Endothelial cell of umbilical vein (primary cell): Measurements from ENCODE around the gene ZBTB7C. TPM values are rescaled to one million over a fixed set of nuclear protein-coding genes. Genes with fewer than 3 reads are reported as not detected.

ENCODE experiments used
- BruUV-seq: library from RNA; stranded (reverse); fragments of 400-500 nt; replicated peaks from 2 replicates; lab custom pipeline; 2021; lab: Mats Ljungman, UMichigan
- CTCF ChIA-PET: fragments of 300-600, 350-600 bp; sonication (Branson Sonifier 250); formaldehyde crosslinking; loops from one replicate; lab custom pipeline; 2021; ENCODE audit warnings: antibody characterized with exemption, inconsistent platforms; lab: Charles Lee
- POLR2A ChIA-PET: fragments of 300-600, 350-600 bp; sonication (Branson Sonifier 250); formaldehyde crosslinking; loops from one replicate; lab custom pipeline; 2021; ENCODE audit warnings: antibody characterized with exemption, inconsistent platforms; lab: Charles Lee
- DNase-seq: peaks from one replicate; pipeline ENCODE4 v3.0.0-alpha.2; 2011; ENCODE audit warnings: low read depth, low spot score
- FAIRE-seq: peaks from 2 replicates; lab custom pipeline; 2011; peaks lifted over from hg19 to GRCh38; lab: Jason Lieb, UNC
- H2AFZ ChIP-seq: 2 replicates; pipeline ENCODE4 v1.6.0; 2012; ENCODE audit warnings: low read depth, low read length, control low read depth, inconsistent platforms
- H3K27ac ChIP-seq: 2 replicates; pipeline ENCODE4 v1.5.1; 2011; ENCODE audit warnings: low read depth, mild to moderate bottlenecking, control low read depth, low read length, moderate library complexity; ENCODE audit not compliant: insufficient read depth
- H3K27me3 ChIP-seq, 2 experiments: 2 replicates each; pipeline versions ENCODE4 v1.6.0 to v1.6.1; 2011; ENCODE audit warnings: low read length in 2 of 2, mixed read lengths in 1 of 2; ENCODE audit not compliant: control insufficient read depth in 2 of 2, insufficient read depth in 2 of 2
- H3K36me3 ChIP-seq, 2 experiments: 2 replicates in 1 of 2; 3 replicates in 1 of 2; pipeline ENCODE4 v1.5.1; 2011; ENCODE audit warnings: low read length in 2 of 2, mild to moderate bottlenecking in 1 of 2, moderate library complexity in 1 of 2; ENCODE audit not compliant: control insufficient read depth in 2 of 2, insufficient read depth in 2 of 2; ENCODE audit errors: extremely low read depth in 1 of 2
- H3K4me1 ChIP-seq: 3 replicates; pipeline ENCODE4 v1.5.1; 2011; ENCODE audit warnings: mild to moderate bottlenecking, low read length; ENCODE audit not compliant: control insufficient read depth, insufficient read depth; ENCODE audit errors: extremely low read depth
- H3K4me2 ChIP-seq: 2 replicates; pipeline ENCODE4 v1.6.1; 2011; ENCODE audit warnings: low read length, control low read depth, mixed read lengths; ENCODE audit not compliant: insufficient read depth
- H3K4me3 ChIP-seq, 3 experiments: fragments of 200-600 bp in 1 of 3; sonication (generic), shearing (Covaris generic) in 1 of 3; replicated peaks in 1 of 3; 2 replicates each; pipeline ENCODE4 v1.5.1; 2011 to 2016; ENCODE audit warnings: control low read depth in 3 of 3, low read length in 3 of 3, mild to moderate bottlenecking in 2 of 3, inconsistent platforms in 1 of 3, low read depth in 1 of 3, moderate library complexity in 1 of 3; ENCODE audit not compliant: insufficient read depth in 1 of 3
- H3K79me2 ChIP-seq: 2 replicates; pipeline ENCODE4 v1.6.0; 2012; ENCODE audit warnings: low read length, inconsistent platforms; ENCODE audit not compliant: control insufficient read depth, insufficient read depth
- H3K9ac ChIP-seq: replicated peaks from 2 replicates; pipeline ENCODE3; 2011; ENCODE audit warnings: low read length, control low read depth; ENCODE audit not compliant: insufficient read depth; ENCODE audit errors: extremely low read depth
- H3K9me1 ChIP-seq: replicated peaks from 3 replicates; pipeline ENCODE4 v1.6.0; 2011; ENCODE audit warnings: mild to moderate bottlenecking, low read length; ENCODE audit not compliant: control insufficient read depth, insufficient read depth; ENCODE audit errors: extremely low read depth
- H3K9me3 ChIP-seq: replicated peaks from 2 replicates; pipeline ENCODE4 v1.5.1; 2012; ENCODE audit warnings: low read length, inconsistent platforms; ENCODE audit not compliant: control insufficient read depth, insufficient read depth
- H4K20me1 ChIP-seq: replicated peaks from 2 replicates; pipeline ENCODE3; 2011; ENCODE audit warnings: mild to moderate bottlenecking, low read length; ENCODE audit not compliant: control insufficient read depth, insufficient read depth; ENCODE audit errors: extremely low read depth
- CTCF ChIP-seq, 2 donors: IDR thresholded peaks; 1 replicate in 1 of 2; 2 replicates in 1 of 2; pipeline ENCODE4 v1.5.1; 2011; ENCODE audit warnings: low read length in 2 of 2, mild to moderate bottlenecking in 2 of 2, moderate library complexity in 2 of 2, control low read depth in 1 of 2, inconsistent platforms in 1 of 2, low read depth in 1 of 2; ENCODE audit not compliant: insufficient read depth in 1 of 2; ENCODE audit errors: extremely low read depth in 1 of 2
- EZH2 ChIP-seq: IDR thresholded peaks from 2 replicates; pipeline ENCODE4 v1.6.1; 2012; ENCODE audit warnings: borderline replicate concordance, low read depth, mild to moderate bottlenecking, moderate library complexity, low read length, inconsistent platforms; ENCODE audit not compliant: severe bottlenecking
- FOS ChIP-seq: IDR thresholded peaks from 2 replicates; pipeline ENCODE4 v1.6.1; 2011; ENCODE audit warnings: mild to moderate bottlenecking, low read length, moderate library complexity, borderline replicate concordance; ENCODE audit not compliant: insufficient read depth
- GATA2 ChIP-seq: IDR thresholded peaks from 2 replicates; pipeline ENCODE4 v1.7.0; 2011; ENCODE audit warnings: low read depth, mild to moderate bottlenecking, moderate library complexity, mixed read lengths, low read length; ENCODE audit not compliant: insufficient read length, insufficient read depth
- JUN ChIP-seq: IDR thresholded peaks from 2 replicates; pipeline ENCODE4 v1.6.1; 2011; ENCODE audit warnings: borderline replicate concordance, low read depth; ENCODE audit not compliant: insufficient read length, insufficient read depth
- MAX ChIP-seq: IDR thresholded peaks from 2 replicates; pipeline ENCODE4 v1.6.1; 2011; ENCODE audit not compliant: insufficient read depth, insufficient read length
- MYC ChIP-seq: IDR thresholded peaks from one replicate; pipeline ENCODE4 v1.6.1; 2011; ENCODE audit warnings: mild to moderate bottlenecking, low read depth, low read length
- POLR2A ChIP-seq: IDR thresholded peaks from 2 replicates; pipeline ENCODE4 v1.6.1; 2012; ENCODE audit warnings: low read depth, mild to moderate bottlenecking, control low read depth, low read length
- POLR2AphosphoS5 ChIP-seq: IDR thresholded peaks from 2 replicates; pipeline ENCODE4 v1.6.1; 2012; ENCODE audit warnings: low read depth, mild to moderate bottlenecking, control low read depth, low read length, moderate library complexity; ENCODE audit not compliant: insufficient read depth
- dilution Hi-C: fragments of 300-500 bp; cut with MboI; formaldehyde crosslinking; loops from one replicate; pipeline ENCODE4 v1.15.0; 2019; ENCODE audit warnings: low sequenced_read_pairs; ENCODE audit not compliant: extremely low pct_ligation_motif_present
- intact Hi-C: fragments of 100-400 bp; cut with micrococcal nuclease; formaldehyde crosslinking; loops from one replicate; pipeline ENCODE4 v1.10.0; 2022
- polyA plus RNA-seq, 4 experiments: library from polyadenylated mRNA; depleted of rRNA in 3 of 4; stranded (reverse) in 3 of 4; unstranded in 1 of 4; fragments of >200 nt; gene quantifications; 2 replicates each; pipeline versions ENCODE4 v1.2.1 to v1.2.3, GENCODE V29; 2011 to 2012; ENCODE audit warnings: missing spikeins in 1 of 4
- total RNA-seq: library from RNA; stranded (reverse); gene quantifications from 2 replicates; pipeline ENCODE4 v1.2.3, GENCODE V29; 2021

The ZBTB7C gene
- total and polyA plus RNA-seq, 2 donors (not counting 3 experiments of a cell fraction or from before 2014, with no cell fraction given), result not detected

- Histone ChIP-seq H3K36me3 (no peaks in the 10 kb centered on the region), H3K4me2 (no peak overlapping the region), H3K27ac (no peak overlapping the region), H3K9me1 (no peaks in the 10 kb centered on the region), H2AFZ (no peak overlapping the region), H3K27me3 (no peaks in the 10 kb centered on the region), H3K4me3 (no peak overlapping the region), H3K4me1 (no peaks in the 10 kb centered on the region), H3K9me3 (no peaks in the 10 kb centered on the region), H3K9ac (no peak overlapping the region), H3K79me2 (no peaks in the 10 kb centered on the region), H4K20me1 (no peaks in the 10 kb centered on the region)
- TF ChIP-seq GATA2 (no peak), MYC (no peak), JUN (no peak), FOS (no peak), POLR2AphosphoS5 (no peak), POLR2A (no peak), EZH2 (no peak), CTCF (IDR thresholded peaks at IDR 0.05; ENCODE audit: extremely low read depth in 1 of 2, insufficient read depth in 1 of 2, low read depth in 1 of 2, low read length in 2 of 2) (no peak), MAX (no peak)
- intact Hi-C loops (no loop called here), dilution Hi-C loops (no loop called here)
- no TSS peak for BruUV-seq
- CTCF ChIA-PET, result no interaction called here
- DNase-seq, result no peak
- no peak for FAIRE-seq
- POLR2A ChIA-PET, result no interaction called here
Measured at GRCh38 chr18:48119204-48119603, 290.0 kb downstream of the ZBTB7C start.
